Natural killer cell treated with Interleukin-12 subunit alpha and Interleukin-12 subunit beta and Interleukin-15 and Interleukin-18, amount 100 ng/mL, for 72 hours (primary cell): Measurements from ENCODE around the gene C5orf63. TPM values are rescaled to one million over a fixed set of nuclear protein-coding genes. Genes with fewer than 3 reads are reported as not detected.

Experiments
- ATAC-seq, 2 donors: fragments of 150-1000 bp; cut with Tn5 transposase in 1 of 2; sonication (Bioruptor Pico), chemical (Tn5 transposase) in 1 of 2; 2 replicates each; pipeline ENCODE4 v1.10.0; 2021
- DNase-seq: peaks from one replicate; pipeline ENCODE4 v3.0.0; 2022; ENCODE audit warnings: low spot score
- H3K27ac Mint-ChIP-seq, 2 donors: 1 replicate in 1 of 2; 2 replicates in 1 of 2; pipeline ENCODE4 v1.8.0; 2022; ENCODE audit warnings: mixed read lengths in 2 of 2, mild to moderate bottlenecking in 1 of 2, moderate library complexity in 1 of 2
- H3K27me3 Mint-ChIP-seq, 2 donors: 1 replicate in 1 of 2; 2 replicates in 1 of 2; pipeline ENCODE4 v1.8.0; 2022; ENCODE audit warnings: mixed read lengths in 2 of 2
- H3K36me3 Mint-ChIP-seq: one replicate; pipeline ENCODE4 v1.8.0; 2022; ENCODE audit warnings: mixed read lengths
- H3K4me1 Mint-ChIP-seq, 2 donors: 1 replicate in 1 of 2; 2 replicates in 1 of 2; pipeline ENCODE4 v1.8.0; 2022; ENCODE audit warnings: low read depth in 2 of 2, mixed read lengths in 2 of 2, mild to moderate bottlenecking in 1 of 2
- H3K4me3 Mint-ChIP-seq: one replicate; pipeline ENCODE4 v1.8.0; 2022; ENCODE audit warnings: mixed read lengths
- H3K9me3 Mint-ChIP-seq: 2 replicates; pipeline ENCODE4 v1.8.0; 2022; ENCODE audit warnings: mixed read lengths
- total RNA-seq, 2 donors: library from RNA; stranded (reverse); gene quantifications; one replicate each; pipeline ENCODE4 v1.2.3, GENCODE V29; 2022

The C5orf63 gene
- total RNA-seq, 2 donors from 2014 or later = 10.2 to 12.9 TPM

- no peak overlapping the region for H3K4me3 Mint-ChIP-seq
- no peaks in the 10 kb centered on the region for H3K36me3 Mint-ChIP-seq
- DNase-seq = no peak
- H3K9me3 Mint-ChIP-seq = no peaks in the 10 kb centered on the region
- H3K27ac Mint-ChIP-seq = no peak overlapping the region
- no peak for ATAC-seq
- H3K27me3 Mint-ChIP-seq = peaks cover 0 to 12% of the 10 kb centered on the region in 2 donors
- H3K4me1 Mint-ChIP-seq = peaks cover 0 to 10% of the 10 kb centered on the region in 2 donors
These were observed 13.3 kb upstream of the C5orf63 start for GRCh38 chr5:127086589-127086988.

GRCh38 chr5:127085796-127086195 lies 12.5 kb upstream of the C5orf63 start:
- no peak overlapping the region for H3K27ac Mint-ChIP-seq
- peaks cover 0 to 19% of the 10 kb centered on the region in 2 donors for H3K27me3 Mint-ChIP-seq
- H3K4me1 Mint-ChIP-seq = peaks cover 0 to 10% of the 10 kb centered on the region in 2 donors
- no peaks in the 10 kb centered on the region for H3K36me3 Mint-ChIP-seq
- ATAC-seq (no peak), DNase-seq (no peak)
- H3K4me3 Mint-ChIP-seq = no peak overlapping the region
- H3K9me3 Mint-ChIP-seq = no peaks in the 10 kb centered on the region

- ATAC-seq = no peak
- no peak for DNase-seq
- H3K9me3 Mint-ChIP-seq = no peaks in the 10 kb centered on the region
- H3K36me3 Mint-ChIP-seq = no peaks in the 10 kb centered on the region
- H3K4me3 Mint-ChIP-seq = no peak overlapping the region
- peaks cover 0 to 10% of the 10 kb centered on the region in 2 donors for H3K4me1 Mint-ChIP-seq
- no peak overlapping the region for H3K27ac Mint-ChIP-seq
- peaks cover 0 to 19% of the 10 kb centered on the region in 2 donors for H3K27me3 Mint-ChIP-seq
These were observed 12.1 kb upstream of the C5orf63 start for GRCh38 chr5:127085371-127085770.

- Mint-ChIP-seq H3K36me3 (no peaks in the 10 kb centered on the region), H3K4me1 (peaks cover 0 to 10% of the 10 kb centered on the region in 2 donors), H3K27me3 (peaks cover 4 to 19% of the 10 kb centered on the region in 2 donors), H3K9me3 (no peaks in the 10 kb centered on the region), H3K4me3 (no peak overlapping the region), H3K27ac (no peak overlapping the region)
- no peak for ATAC-seq
- no peak for DNase-seq
These were observed 11.4 kb upstream of the C5orf63 start for GRCh38 chr5:127084656-127085055.

GRCh38 chr5:127083711-127084110 lies 10.4 kb upstream of the C5orf63 start:
- H3K36me3 Mint-ChIP-seq = no peaks in the 10 kb centered on the region
- DNase-seq = no peak
- peaks cover 4 to 19% of the 10 kb centered on the region in 2 donors for H3K27me3 Mint-ChIP-seq
- no peak for ATAC-seq
- no peak overlapping the region for H3K27ac Mint-ChIP-seq
- peaks cover 0 to 6% of the 10 kb centered on the region in 2 donors for H3K4me1 Mint-ChIP-seq
- H3K9me3 Mint-ChIP-seq = no peaks in the 10 kb centered on the region
- H3K4me3 Mint-ChIP-seq = no peak overlapping the region

- ATAC-seq (no peak), DNase-seq (no peak)
- H3K4me3 Mint-ChIP-seq = no peak overlapping the region
- H3K36me3 Mint-ChIP-seq = no peaks in the 10 kb centered on the region
- peaks cover 4 to 19% of the 10 kb centered on the region in 2 donors for H3K27me3 Mint-ChIP-seq
- no peak overlapping the region for H3K27ac Mint-ChIP-seq
- no peaks in the 10 kb centered on the region for H3K9me3 Mint-ChIP-seq
- no peaks in the 10 kb centered on the region for H3K4me1 Mint-ChIP-seq
These were observed 6.7 kb upstream of the C5orf63 start for GRCh38 chr5:127079994-127080491.

GRCh38 chr5:127077366-127077765 lies 4.1 kb upstream of the C5orf63 start:
- Mint-ChIP-seq H3K4me3 (no peak overlapping the region), H3K9me3 (no peaks in the 10 kb centered on the region)
- ATAC-seq = no peak

GRCh38 chr5:127076315-127077129 lies 3.2 kb upstream of the C5orf63 start:
- ATAC-seq = no peak
- Mint-ChIP-seq H3K36me3 (no peaks in the 10 kb centered on the region), H3K4me1 (peaks cover 12 to 15% of the 10 kb centered on the region in 2 donors), H3K27ac (peak overlapping the region in 1 of 2 donors; percentile 47), H3K9me3 (no peaks in the 10 kb centered on the region), H3K4me3 (no peak overlapping the region), H3K27me3 (peaks cover 4 to 7% of the 10 kb centered on the region in 2 donors)
- no peak for DNase-seq

More at GRCh38 chr5:127077366-127077765, 4.1 kb upstream of the C5orf63 start:
- Mint-ChIP-seq H3K27me3 (peaks cover 4 to 12% of the 10 kb centered on the region in 2 donors), H3K4me1 (peaks cover 12 to 15% of the 10 kb centered on the region in 2 donors), H3K36me3 (no peaks in the 10 kb centered on the region), H3K27ac (no peak overlapping the region)
- no peak for DNase-seq

GRCh38 chr5:127074466-127074865 lies 1.2 kb upstream of the C5orf63 start:
- H3K4me3 Mint-ChIP-seq = no peak overlapping the region
- H3K9me3 Mint-ChIP-seq = no peaks in the 10 kb centered on the region
- DNase-seq = no peak
- H3K27me3 Mint-ChIP-seq = no peaks in the 10 kb centered on the region
- H3K4me1 Mint-ChIP-seq = peaks cover 12 to 15% of the 10 kb centered on the region in 2 donors
- peaks cover 8% of the 10 kb centered on the region for H3K36me3 Mint-ChIP-seq
- peak overlapping the region; percentile 89 to 90 for H3K27ac Mint-ChIP-seq
- no peak for ATAC-seq

- DNase-seq (no peak), ATAC-seq (no peak)
- Mint-ChIP-seq H3K36me3 (peaks cover 9% of the 10 kb centered on the region), H3K4me3 (no peak overlapping the region), H3K27me3 (no peaks in the 10 kb centered on the region), H3K9me3 (no peaks in the 10 kb centered on the region), H3K27ac (no peak overlapping the region), H3K4me1 (peaks cover 12 to 15% of the 10 kb centered on the region in 2 donors)
These were observed 3.1 kb downstream of the C5orf63 start for GRCh38 chr5:127070243-127070642.

GRCh38 chr5:127068493-127069214 lies 4.6 kb downstream of the C5orf63 start:
- Mint-ChIP-seq H3K9me3 (no peaks in the 10 kb centered on the region), H3K4me3 (no peak overlapping the region), H3K4me1 (peaks cover 6 to 9% of the 10 kb centered on the region in 2 donors), H3K27me3 (no peaks in the 10 kb centered on the region), H3K27ac (no peak overlapping the region), H3K36me3 (peaks cover 9% of the 10 kb centered on the region)
- DNase-seq (no peak), ATAC-seq (no peak)

GRCh38 chr5:127066721-127067120 lies 6.6 kb downstream of the C5orf63 start:
- peaks cover 9% of the 10 kb centered on the region for H3K36me3 Mint-ChIP-seq
- no peak overlapping the region for H3K4me3 Mint-ChIP-seq
- H3K9me3 Mint-ChIP-seq = no peaks in the 10 kb centered on the region
- H3K27me3 Mint-ChIP-seq = no peaks in the 10 kb centered on the region
- DNase-seq = no peak
- no peak overlapping the region for H3K27ac Mint-ChIP-seq
- ATAC-seq = no peak
- no peaks in the 10 kb centered on the region for H3K4me1 Mint-ChIP-seq

GRCh38 chr5:127064253-127064840 lies 9.0 kb downstream of the C5orf63 start:
- no peaks in the 10 kb centered on the region for H3K27me3 Mint-ChIP-seq
- no peak for ATAC-seq
- H3K36me3 Mint-ChIP-seq = peaks cover under 1% of the 10 kb centered on the region
- DNase-seq = no peak
- H3K9me3 Mint-ChIP-seq = no peaks in the 10 kb centered on the region
- H3K4me1 Mint-ChIP-seq = peaks cover 4 to 11% of the 10 kb centered on the region in 2 donors
- no peak overlapping the region for H3K4me3 Mint-ChIP-seq
- H3K27ac Mint-ChIP-seq = no peak overlapping the region
